HG02642 (cell line): ENCODE data around the gene NREP.

Source experiments
- ATAC-seq: cut with Tn5 transposase; IDR thresholded peaks from one replicate; pipeline ENCODE4 v1.9.1; 2021; ENCODE audit warnings: mild to moderate bottlenecking; ENCODE audit not compliant: unreplicated experiment, poor library complexity

The NREP gene

DNA sequence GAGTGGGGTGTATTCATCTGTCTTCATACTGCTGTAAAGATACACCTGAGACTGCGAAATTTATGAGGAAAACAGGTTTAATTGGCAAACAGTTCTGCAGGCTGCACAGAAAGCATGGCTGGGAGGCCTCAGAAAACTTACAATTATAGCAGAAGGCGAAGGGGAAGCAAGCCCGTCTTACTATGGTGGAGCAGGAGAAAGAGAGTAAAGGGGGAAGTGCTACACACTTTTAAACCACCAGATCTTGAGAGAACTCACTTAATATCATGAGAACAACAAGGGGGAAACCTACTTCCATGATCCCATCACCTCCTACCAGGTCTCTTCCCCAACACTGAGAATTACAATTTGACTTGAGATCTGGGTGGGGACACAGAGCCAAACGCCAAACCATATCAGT lies 12.5 kb upstream of the NREP start:
- no peak for ATAC-seq

DNA sequence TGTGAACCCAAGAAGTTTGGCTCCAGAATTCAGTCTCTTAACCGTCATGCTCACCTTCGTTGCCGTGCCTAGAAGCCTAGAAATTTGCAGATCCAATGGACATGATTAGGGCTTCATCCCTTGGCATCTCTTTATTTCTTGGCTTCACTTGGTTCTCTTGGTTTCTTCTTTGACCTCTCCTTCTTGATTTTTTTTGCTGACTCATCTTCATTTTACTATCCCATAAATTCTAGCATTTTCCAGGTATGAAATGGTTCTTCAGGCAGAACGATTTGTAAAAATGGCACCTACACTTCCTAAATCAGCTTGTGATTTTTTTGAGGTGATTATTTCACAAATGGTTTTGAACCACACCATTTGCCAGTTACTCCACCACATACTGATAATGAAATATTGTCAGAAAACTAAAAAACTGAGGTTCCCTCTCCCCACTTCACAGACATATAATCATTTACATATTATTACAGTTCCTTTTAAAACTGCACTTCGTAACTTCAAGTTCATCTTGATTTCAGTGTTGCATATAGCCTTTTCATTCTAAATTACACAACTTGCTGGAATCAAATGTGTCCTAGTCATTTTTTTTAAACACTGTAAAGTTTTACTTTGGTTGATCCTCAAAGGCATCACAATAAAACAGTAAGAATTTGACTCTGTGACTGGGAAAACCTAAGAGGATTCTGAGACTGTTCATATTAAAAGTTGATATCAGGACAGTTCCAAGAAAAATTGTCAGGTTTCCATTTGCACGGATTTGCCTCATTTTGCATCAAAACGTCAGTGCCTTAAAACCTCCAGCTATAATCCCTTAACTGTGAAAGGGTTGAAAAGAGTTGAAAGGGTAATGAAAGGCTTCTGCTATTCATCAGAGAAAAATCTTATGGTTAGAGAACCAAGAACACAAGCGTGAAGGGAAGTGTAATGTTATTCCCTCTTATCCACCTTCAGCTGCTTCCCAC lies 8.9 kb upstream of the NREP start:
- ATAC-seq = no peak

DNA sequence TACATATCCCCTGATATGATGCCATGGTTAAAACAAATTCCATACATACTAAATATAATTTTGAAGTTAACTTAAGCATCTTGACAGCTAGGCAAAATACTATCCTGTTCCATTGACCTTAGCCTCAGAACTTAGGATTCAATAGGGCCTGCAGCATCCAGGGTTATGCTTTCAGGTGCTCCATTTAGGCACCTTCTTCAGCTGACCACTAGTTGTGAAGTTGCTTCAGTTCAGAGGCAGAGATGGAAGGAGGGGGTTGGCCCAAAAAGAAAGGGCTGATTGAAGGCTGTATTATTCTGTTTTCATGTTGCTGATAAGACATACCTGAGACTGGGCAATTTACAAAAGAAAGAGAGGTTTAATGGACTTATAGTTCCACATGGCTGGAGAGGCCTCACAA lies 7.0 kb upstream of the NREP start:
- no peak for ATAC-seq

DNA sequence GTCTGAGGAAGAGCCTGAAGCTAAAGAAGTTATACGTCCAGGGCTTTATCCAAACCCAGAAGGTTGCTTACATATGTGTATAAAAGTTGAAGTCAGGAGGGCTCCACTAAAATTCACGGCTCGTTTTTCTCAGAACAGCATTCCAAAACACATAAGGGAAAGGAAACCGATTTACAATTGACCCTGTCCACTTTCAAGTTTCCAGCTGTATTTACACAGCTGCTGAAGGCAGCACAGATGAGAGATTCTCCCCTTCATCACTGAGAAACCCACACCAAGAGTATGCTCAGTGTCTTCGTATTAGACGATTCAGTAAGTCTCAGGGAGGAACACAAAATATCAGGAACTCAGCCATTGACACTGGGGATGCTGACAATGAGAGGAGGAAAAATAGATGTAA lies 5.9 kb upstream of the NREP start:
- ATAC-seq = no peak

DNA sequence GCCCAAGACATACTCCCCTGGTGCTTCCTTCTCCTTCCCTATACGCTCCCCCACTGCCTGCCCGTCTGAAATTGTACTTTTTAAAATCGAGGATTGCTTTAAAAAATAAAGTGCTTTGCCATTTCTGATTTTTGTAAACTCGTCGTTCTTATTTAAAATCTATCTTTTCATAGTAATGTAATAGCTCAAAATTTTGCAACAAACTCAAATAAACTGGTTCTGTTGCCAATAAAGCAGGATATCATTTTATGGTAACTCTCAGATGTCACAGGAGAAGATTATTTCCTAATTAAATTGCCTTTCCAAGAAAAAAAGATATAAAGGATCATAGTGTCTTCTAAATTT lies 1.3 kb upstream of the NREP start:
- no peak for ATAC-seq

DNA sequence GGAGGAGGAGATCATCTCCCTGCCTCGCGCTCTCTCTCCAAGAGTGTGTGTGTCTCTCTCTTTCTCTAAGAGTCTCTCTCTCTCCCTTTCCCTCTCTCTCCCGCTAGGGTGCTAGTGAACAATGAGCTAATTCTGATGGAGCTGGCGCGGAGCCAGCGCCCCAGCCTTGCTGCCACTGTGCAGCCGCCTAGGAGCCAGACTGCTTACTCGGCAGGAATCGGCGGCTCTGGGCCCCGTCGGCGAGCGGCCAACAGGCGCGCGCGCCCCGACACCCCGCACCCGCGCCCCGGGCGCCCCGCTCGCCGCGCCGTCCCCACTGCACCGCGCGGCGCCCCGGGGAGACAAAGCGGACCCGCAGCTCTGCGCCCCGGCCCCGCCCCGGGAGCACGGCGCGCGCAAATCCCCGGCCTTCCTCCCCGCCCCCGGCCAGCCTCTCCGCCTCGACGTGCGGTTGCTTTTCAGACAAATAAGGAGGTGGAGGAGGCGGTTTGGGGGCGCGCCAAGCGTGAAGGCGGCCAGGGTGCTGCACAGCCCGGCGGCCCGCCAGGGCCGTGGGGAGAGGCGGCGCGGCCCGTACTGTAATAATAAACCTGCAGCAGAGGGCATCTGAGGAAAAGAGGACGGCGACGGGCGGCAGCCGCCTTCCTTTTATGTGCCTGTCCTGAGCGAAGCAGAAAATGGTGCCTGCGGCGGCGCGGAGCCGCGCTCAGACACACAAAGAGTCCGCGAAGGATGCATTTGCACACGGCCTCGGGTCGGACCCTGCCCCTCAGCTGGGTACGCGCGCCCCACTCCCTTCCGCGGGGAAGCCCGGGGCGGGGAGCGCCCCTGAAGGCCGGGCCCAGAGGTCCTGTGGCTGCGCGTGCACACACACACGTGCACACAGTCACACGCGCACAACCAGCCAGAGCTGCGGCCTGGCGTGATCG lies 625 bp upstream of the NREP start:
- peak; percentile 84 for ATAC-seq

DNA sequence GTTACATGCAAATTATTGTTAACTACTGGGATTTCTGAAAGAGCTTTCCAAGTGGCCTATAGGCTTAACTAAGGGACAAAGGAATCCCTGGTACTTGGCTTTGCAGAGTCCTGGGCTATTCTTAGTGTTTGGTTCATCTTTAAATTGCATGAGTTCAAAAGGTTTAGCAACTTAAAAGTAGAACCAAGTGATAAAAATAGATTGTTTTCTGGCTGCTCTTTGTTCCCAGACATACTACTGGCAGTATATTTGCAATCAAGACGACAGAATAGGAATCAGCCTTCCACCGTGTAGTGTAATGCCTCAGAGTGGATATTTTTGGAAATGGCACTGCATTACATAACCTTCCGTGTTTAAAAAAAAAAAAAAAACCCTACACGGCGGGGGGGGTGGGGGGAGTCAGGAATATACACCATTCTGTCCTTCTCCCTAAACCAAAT lies 1.0 kb downstream of the NREP start:
- ATAC-seq = no peak

DNA sequence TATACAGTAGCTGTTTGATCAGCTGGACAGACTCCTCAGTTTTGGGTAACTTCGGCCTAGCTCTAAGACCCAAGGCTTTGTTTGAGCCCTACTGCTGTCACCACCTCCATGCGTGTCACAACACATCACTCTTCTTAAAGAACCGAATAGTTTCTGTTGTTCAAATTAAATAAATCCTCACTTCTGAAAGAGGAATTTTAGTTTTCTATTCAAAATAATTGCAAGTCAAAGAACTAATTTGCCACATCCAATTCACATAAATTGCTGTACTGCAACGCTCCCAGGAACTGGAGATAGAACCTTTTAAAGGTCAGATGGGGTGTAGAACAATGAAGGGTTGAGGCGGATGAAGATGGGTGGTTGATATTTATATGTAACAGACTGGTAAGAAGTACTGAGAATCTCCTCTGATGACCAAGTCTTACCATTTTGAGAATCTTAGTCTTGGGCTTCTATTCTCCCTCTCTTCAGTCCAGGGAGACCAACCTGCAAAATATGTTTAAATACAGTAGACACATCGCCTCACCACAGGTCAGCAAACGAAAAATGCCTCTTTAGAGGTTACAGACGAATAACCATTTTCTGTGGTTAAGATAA lies 1.6 kb downstream of the NREP start:
- no peak for ATAC-seq

DNA sequence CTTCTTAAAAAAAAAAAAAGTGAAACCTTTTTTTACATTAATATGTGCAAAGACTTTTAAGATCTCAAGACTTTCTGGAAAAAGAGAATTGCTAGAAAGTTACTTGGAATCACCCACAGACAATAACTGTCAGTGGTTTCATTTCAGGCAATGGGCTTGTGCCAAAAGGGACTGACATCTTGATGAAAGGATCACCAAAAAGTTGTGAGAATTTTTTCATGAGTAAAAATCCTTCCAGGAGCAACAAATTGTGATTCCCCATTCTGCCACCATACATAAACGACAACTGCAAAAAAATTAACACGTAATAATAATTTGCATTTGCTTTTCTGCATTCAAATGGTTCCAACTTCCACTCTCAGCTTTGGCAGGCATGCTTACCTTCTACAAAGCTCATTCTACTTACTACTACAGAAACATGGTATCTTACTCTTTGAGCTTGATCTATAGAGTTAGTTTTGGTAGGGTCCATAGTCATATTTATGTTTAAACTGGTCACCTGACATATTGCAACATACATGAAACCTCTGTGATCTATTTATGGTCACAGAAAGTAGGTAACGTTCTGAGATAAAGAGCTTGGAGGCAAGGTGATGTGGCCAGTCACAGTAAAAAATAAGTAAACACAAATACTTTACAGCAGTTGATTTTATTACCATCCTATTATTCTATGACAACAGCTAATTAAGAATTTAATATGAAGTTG lies 3.0 kb downstream of the NREP start:
- ATAC-seq = no peak

DNA sequence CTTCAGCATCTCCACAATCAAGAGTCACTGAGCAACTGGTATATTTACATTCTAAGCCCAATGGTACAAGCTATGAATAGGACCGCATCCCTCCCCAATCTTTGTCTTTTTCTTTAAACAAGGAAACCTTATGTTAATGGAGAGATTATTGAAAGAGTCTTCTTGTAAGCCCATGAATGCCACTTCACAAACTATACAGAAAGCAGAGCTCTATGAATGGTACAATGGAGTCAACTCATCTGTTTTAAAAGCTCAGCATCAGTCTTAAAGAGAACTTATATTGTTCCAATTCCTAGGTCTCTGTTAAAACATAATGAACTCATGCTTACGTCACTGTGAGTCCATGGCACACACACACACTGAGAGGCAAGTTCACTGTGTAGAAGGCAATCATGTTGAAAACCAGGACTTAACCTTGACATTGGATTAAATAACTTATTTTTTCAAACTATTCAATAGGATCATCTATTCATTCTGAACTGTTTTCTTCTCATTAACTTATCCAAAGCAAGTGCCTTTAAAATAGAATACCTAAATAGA lies 4.5 kb downstream of the NREP start:
- ATAC-seq = no peak

DNA sequence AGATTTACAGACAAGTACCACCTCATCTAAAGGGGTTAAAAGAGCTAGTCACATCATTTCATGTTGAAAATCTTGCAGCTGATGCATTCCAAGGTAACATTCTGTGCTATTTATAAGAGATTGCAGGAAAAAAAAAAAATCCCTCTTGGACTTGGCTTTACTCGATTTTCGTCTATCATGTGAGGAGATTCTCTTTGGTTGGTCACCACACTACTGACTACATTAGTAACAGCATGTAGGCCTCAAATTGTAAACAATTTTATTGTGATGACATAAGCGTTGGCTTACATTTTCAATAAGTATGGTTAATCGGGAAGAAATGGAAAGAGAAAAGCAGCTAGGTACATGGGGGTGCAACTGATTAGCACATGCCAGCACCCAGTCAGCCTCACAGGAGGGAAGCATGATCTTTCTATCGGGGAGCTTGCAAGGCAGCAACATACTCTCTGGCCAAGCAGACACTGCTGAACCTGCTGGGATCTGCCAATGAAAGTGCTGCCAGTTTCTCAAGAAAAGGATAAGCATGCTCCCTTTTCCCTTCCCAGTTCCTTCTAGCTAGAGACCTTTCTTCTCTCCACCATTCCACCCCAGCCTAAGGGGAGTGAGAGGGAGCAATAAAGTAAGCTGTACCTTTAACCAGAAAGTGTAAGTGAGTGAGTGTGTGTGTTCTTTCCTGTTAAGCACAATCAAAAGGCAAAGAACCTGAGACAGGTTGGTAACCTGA lies 7.5 kb downstream of the NREP start:
- ATAC-seq = no peak

DNA sequence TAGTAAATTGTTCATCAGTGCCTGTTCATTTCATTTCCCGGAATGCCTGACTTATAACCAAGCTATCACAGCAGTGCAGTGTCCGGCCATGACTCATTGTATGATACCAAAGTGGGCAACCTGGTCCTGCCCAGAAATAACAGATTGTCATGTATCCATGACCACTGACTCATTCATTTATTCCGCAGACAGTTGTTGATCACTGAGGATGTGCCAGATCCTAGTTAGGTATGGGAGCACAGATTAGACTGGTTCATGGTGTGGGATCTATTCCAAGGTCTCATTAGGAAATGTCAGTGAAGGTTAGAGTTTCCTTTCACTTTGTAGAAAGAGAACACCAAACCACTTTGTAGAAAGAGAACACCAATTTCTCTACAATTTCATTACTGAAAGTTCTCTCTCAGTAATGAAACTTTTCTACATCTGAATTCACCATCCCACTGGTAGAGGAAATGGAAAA lies 8.7 kb downstream of the NREP start:
- ATAC-seq = peak; percentile 49

DNA sequence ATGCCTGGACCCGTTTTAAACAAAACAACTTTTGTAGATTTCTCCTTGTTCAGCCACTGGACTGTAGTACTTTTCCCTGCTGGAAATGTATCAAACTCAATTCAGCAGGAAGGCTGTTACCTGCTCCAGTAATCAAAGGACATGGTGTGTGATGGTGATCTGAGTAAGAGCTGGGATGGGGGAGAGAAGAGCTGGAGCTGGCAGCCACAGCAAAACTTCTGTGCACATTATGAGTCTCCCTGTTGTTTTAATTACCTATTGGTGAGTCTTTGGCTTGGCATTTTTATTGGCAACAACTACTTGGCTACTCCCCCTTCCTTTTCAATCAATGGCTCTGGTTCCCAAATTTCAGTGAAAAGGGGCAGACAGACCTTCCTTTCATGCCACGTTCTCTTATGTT lies 9.7 kb downstream of the NREP start:
- ATAC-seq = no peak

DNA sequence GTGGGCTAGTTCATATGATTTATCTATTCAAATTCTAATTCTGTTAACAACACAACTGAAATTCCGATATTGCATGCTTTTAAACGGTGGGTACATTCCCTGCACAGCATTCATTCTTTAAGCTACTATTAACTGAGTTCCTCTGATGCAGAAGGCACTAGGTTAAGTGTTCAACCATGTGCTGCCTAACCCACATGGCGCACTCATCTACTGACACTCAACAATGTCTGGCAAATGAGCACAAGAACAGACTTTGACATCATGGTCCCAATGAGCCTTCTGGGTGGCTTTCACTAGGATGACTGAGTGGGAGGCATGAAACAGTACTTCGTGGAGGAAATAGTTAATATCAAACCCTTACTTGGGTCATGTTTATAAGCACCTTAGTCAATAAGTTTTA lies 10.2 kb downstream of the NREP start:
- ATAC-seq = no peak

DNA sequence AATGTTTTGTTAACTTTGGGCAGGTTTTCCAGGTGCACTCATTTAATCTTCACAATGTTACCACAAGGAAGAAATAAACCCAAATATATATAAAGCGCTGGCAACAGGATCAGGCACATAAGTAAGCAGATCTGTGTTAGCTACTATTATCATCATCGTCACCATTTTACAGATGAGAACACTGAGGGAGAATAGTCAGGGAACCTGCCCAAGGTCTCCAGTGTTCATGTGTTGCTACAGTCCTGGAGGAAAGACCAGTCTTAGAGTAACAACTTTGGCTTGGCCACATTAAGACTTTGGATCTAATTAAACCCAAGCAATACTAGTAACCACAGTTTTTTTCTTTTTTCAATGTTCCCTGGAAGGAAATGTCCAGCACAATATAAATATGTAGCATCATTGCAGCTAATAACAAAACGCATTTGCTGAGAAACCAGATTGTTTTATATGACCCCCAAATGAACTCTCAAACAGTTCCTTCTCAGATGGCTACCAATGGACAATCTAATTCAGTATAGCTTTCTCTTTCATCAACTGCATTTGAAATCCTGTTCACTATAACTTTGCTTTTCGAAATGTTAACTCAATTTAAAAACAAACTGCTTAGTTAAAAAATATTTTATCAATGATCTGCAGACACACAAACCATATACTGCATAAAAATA lies 11.8 kb downstream of the NREP start:
- no peak for ATAC-seq

DNA sequence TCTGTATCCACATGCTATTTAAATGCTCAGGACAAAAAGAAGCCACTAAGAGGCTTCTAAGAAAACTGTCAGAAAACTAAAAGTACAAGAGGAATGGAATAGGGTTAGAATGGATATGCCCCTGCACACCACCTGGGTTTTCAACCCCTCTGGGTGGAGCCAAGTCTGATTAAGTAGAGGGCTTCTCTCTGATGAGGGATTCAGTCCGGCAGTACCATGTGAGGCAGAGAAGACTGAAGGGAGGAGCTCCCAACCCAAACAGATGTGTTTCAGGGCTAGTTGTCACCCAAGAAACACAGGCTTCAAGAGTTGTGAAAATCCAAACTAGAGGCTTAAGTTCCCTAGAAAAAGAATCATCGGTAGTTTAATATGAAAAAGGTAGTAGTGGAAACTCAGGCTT lies 12.5 kb downstream of the NREP start:
- no peak for ATAC-seq

DNA sequence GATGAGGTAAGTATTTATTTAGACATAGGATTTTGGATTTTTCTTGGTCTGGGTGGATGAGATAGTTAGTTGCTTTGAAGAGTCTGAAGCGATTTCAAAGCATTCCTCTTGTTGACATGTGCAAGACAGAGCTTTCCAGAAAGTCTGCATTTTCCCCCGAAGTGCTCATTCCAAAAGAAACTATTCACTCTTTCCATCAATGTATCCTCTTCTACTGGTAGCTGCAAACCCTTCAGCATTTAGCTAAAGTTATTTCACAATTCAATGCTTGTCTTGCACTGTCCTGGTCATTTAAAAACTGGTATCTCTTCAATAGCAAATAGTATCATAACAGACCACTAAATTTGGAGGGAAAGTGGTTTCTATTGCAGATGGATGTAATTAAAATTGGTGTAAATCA lies 13.0 kb downstream of the NREP start:
- no peak for ATAC-seq

DNA sequence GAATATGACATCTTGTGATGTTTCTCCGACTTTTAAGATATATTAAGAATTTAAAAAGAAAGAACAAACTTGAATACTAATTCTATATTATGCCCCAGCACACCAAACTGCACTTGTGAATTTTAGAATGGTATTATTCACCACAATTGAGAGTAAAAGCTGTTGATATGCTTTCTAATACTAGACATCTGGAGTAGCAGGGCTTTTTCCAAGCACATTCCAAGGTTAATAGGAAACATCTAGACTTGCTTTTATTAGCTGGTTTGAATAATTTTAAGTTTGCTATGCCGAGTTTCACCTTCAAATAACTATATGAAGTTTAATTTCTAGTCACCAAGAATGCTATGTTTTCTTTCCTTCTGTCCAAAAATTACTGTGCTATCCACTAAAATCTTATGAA lies 13.5 kb downstream of the NREP start:
- no peak for ATAC-seq
